WERI-Rb-1 (cell line): ENCODE measurements around the gene APOL3.
"Not testable (repeated sequence)": the region's sequence is repeated elsewhere in the genome, so short reads cannot be mapped to it uniquely, and the experiment has no call there.

Experiments
- DNase-seq: peaks from one replicate; pipeline ENCODE4 v3.0.0-alpha.2; 2020
- H3K27ac ChIP-seq: fragments of 250-450 bp; sonication (Bioruptor Pico); 2 replicates; pipeline ENCODE4 v1.5.1; 2020; ENCODE audit warnings: mild to moderate bottlenecking, moderate library complexity
- H3K27me3 ChIP-seq: fragments of 250-450 bp; sonication (Bioruptor Pico); 2 replicates; pipeline ENCODE4 v1.5.1; 2021; ENCODE audit warnings: mild to moderate bottlenecking, low read depth, moderate library complexity; ENCODE audit not compliant: insufficient read depth, severe bottlenecking
- H3K36me3 ChIP-seq: fragments of 250-450 bp; sonication (Bioruptor Pico); 2 replicates; pipeline ENCODE4 v1.5.1; 2020; ENCODE audit warnings: mild to moderate bottlenecking, moderate library complexity
- H3K4me3 ChIP-seq: 2 replicates; pipeline ENCODE4 v1.5.1; 2011; ENCODE audit warnings: low read depth, mild to moderate bottlenecking, control low read depth, low read length
- H3K9me3 ChIP-seq: fragments of 250-450 bp; sonication (Bioruptor Pico); 2 replicates; pipeline ENCODE4 v1.5.1; 2021; ENCODE audit warnings: mild to moderate bottlenecking, moderate library complexity; ENCODE audit not compliant: severe bottlenecking
- CTCF ChIP-seq: IDR thresholded peaks from 2 replicates; pipeline ENCODE4 v1.5.1; 2011; ENCODE audit warnings: low read depth, mild to moderate bottlenecking, control low read depth, inconsistent platforms, low read length

APOL3 gene

DNA sequence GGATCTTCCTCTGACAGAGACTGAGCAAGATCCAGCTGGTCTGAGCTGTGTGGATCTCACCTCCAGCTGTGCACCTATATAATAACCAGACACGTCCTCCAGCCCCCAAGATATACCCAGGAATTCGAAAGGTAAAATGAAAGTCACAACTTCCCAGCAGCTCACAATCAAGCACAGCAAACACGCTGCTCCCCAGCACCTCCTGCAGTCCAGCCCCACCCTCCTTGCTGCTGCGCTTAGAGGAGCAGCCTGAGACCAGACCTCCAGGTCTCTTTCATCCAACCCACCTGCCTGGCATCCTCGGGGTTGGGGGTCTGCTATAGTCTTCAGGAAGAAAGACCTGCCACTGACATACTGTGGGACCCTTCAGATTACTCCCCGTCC lies 44.1 kb upstream of the APOL3 start:
- H3K27ac ChIP-seq = no peak overlapping the region
- peak; percentile 28; the same call in 1 of the 2 replicates for TF ChIP-seq CTCF
- no peaks in the 10 kb centered on the region for H3K27me3 ChIP-seq
- H3K9me3 ChIP-seq = peaks cover 4% of the 10 kb centered on the region
- no peaks in the 10 kb centered on the region for H3K36me3 ChIP-seq
- no peak overlapping the region for H3K4me3 ChIP-seq
- DNase-seq = no peak

DNA sequence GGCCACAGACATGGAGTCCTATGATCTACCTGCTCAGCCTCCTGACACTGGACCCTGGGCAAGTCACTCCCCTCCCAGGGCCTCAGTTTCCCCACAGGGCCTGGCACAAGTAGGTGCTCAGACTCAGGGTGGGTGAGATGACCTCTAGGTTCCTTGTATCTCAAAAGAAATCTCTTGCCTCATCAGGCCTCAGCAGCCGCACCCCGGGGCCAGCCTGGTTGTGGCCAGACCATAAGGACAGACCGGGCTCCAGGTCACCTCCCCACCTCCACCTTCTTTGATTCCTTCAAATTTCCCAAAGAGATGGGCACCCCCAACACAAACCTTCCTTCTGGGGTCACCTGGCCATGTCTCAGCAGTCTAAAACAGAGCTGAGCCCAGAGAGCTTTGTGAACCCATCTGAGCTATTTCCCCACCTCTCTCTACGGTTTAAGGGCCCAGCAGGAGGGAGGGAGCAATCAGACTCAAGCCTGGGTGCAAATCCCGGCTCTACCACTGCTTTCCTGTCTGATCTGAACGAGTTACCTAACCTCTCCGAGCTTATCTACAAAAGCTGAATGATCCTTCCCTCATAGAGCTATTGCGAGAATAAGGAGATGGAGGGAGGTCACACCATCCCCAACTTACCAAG lies 43.6 kb upstream of the APOL3 start:
- H3K27ac ChIP-seq = no peak overlapping the region
- no peaks in the 10 kb centered on the region for H3K36me3 ChIP-seq
- no peaks in the 10 kb centered on the region for H3K27me3 ChIP-seq
- H3K9me3 ChIP-seq = peaks cover 4% of the 10 kb centered on the region
- no peak for TF ChIP-seq CTCF
- no peak overlapping the region for H3K4me3 ChIP-seq
- DNase-seq = no peak

- not testable (repeated sequence) for H3K9me3 ChIP-seq, H3K36me3 ChIP-seq, DNase-seq, H3K27ac ChIP-seq, H3K27me3 ChIP-seq, H3K4me3 ChIP-seq
These were observed 42.9 kb upstream of the APOL3 start for GRCh38 chr22:36203441-36203840.

DNA sequence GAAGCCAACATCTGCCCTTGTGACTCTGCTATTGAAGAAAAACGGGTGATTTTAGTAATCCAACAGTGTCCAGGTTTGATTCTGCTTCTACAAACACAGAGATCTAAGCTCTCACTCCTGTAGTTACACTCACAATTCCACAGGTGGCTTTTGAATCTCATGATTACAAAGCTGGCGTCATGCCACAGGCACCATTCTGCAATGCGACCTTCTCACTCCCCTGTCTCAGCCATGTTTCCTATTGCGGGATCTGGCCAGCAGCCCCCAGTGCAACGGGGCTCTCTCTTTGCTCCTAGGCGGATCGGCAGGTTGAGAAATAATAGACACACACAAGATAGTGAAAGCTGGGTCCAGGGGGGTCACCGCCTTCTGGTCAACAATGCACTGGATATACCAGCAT lies 42.4 kb upstream of the APOL3 start:
- H3K4me3 ChIP-seq, H3K9me3 ChIP-seq, DNase-seq, H3K36me3 ChIP-seq, H3K27me3 ChIP-seq, H3K27ac ChIP-seq: not testable (repeated sequence)

GRCh38 chr22:36201630-36202319 lies 41.2 kb upstream of the APOL3 start, which contains the start of gene APOL4:
TSS of gene APOL4 (minus strand) at chr22:36201809. CDS start at chr22:36201734, 75 bp downstream.
- Histone ChIP-seq H3K9me3 (no peaks in the 10 kb centered on the region), H3K27me3 (no peaks in the 10 kb centered on the region), H3K27ac (no peak within 1 kb of the TSS), H3K4me3 (no peak within 1 kb of the TSS), H3K36me3 (no peaks in the 10 kb centered on the region)
- TF ChIP-seq CTCF = no peak
- no peak for DNase-seq

DNA sequence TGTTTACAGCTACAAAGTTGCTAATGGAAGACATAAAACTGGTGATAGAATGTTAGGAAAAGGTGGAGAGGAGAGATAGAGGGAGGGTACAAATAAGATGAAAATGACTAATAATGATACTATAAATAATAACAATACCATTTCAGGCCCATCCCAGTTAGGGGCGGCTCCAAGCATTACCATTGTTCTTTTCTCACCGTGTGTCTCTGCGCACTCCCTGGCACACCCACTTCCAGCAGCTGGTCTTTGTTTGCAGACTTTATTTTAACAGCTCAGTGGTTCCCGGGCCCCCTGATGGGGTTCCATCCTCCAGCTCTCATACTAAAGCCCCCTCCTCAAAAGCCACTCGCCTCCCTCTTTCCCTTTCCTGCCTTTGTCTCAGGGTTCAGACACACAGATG lies 40.5 kb upstream of the APOL3 start:
- not testable (repeated sequence) for H3K36me3 ChIP-seq

DNA sequence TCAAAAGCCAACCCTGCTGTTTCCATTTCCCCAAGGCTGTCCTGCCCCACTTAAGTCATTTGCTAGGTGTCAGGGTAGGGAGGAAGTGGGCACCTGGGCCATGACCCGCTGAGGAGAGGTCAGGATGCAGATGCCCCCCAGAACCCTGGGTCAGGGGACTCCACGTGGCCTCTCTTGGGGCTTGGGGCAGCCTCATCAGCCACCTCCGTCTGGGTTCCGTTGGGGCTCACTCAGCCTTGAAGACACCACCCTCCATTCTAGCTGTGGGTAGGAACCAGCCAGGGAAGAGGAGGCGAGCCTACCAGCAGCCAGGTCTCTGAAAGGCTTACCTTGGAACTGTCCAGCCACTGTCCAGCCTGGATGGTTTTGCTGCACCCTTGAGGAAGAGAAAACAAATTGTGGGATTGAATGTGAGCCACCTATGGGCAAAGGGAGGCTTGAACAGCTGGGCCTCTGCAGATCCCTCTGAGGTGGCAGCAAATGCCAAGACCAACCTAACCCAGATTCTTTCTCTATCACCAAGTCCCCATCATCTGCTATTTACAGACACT lies 38.5 kb upstream of the APOL3 start:
- TF ChIP-seq CTCF = no peak
- H3K27ac ChIP-seq = no peak overlapping the region
- no peaks in the 10 kb centered on the region for H3K9me3 ChIP-seq
- no peaks in the 10 kb centered on the region for H3K27me3 ChIP-seq
- H3K36me3 ChIP-seq = no peaks in the 10 kb centered on the region
- no peak overlapping the region for H3K4me3 ChIP-seq
- DNase-seq = no peak

More for the DNA sequence above, 40.5 kb upstream of the APOL3 start:
- DNase-seq, H3K27ac ChIP-seq, H3K9me3 ChIP-seq, H3K4me3 ChIP-seq, H3K27me3 ChIP-seq: not testable (repeated sequence)
